ENCODE measurements around the gene TSGA10IP. TPM values are rescaled to one million over a fixed set of nuclear protein-coding genes. Genes with fewer than 3 reads are reported as not detected.

TSGA10IP gene
- total and polyA plus RNA-seq, 2 experiments from 2014 or later, result 1.6 to 2.0 TPM

- Histone ChIP-seq H3K36me3 (ENCODE audit: insufficient read depth) (no peaks in the 10 kb centered on the region; the same call in 1 of the 2 replicates), H2AFZ (peak within 1 kb of the TSS; percentile 75; the same call in 1 of the 2 replicates), H3K9me2 (ENCODE audit: insufficient read depth) (no peaks in the 10 kb centered on the region), H3K27me3 (ENCODE audit: insufficient read depth) (no peaks in the 10 kb centered on the region), H3K4me1 (ENCODE audit: insufficient read depth) (peaks cover 8% of the 10 kb centered on the region), H3K4me3 (peak within 1 kb of the TSS; percentile 85), H3K4me2 (peak within 1 kb of the TSS; percentile 100), H3K79me2 (replicated peaks; ENCODE audit: insufficient read depth) (peaks cover 26% of the 10 kb centered on the region), H3K27ac (ENCODE audit: low read depth) (peak within 1 kb of the TSS; percentile 88), H4K20me1 (replicated peaks; ENCODE audit: insufficient read depth) (peaks cover 13% of the 10 kb centered on the region), H3F3A (replicated peaks; ENCODE audit: low read depth) (0 out of 2 replicates have a peak, but pooled peaks cover 3% of the 10 kb centered on the region)
- peaks cover 27% of the 10 kb centered on the region for H3K36me3 Mint-ChIP-seq (ENCODE audit: low read depth)
- peaks cover 16% of the 10 kb centered on the region for H3K27me3 Mint-ChIP-seq (ENCODE audit: insufficient read depth, low read depth, poor library complexity)
- H3K27ac Mint-ChIP-seq, result peak within 1 kb of the TSS; percentile 97
- H3K4me3 Mint-ChIP-seq, result peak within 1 kb of the TSS; percentile 96
- peaks cover 2% of the 10 kb centered on the region; the same call in 1 of the 3 replicates for H3K9me3 Mint-ChIP-seq
- peaks cover 17% of the 10 kb centered on the region for H3K4me1 Mint-ChIP-seq
- DNase-seq (ENCODE audit: low spot score), result peak; percentile 99
- peak; percentile 89 for TF ChIP-seq POLR2AphosphoS5 (IDR thresholded peaks at IDR 0.05; ENCODE audit: low read depth)
- no peak for TF ChIP-seq ZNF331 (CRISPR knock-in tag; IDR thresholded peaks at IDR 0.05; ENCODE audit: low read depth)
- TF ChIP-seq EZH2 (IDR thresholded peaks at IDR 0.05; ENCODE audit: low read depth, unreplicated experiment), result no peak
- no peak for TF ChIP-seq STAT1 (IDR thresholded peaks at IDR 0.05; ENCODE audit: unreplicated experiment)
- no peak for TF ChIP-seq NANOG (IDR thresholded peaks at IDR 0.05; ENCODE audit: borderline replicate concordance)
- TF ChIP-seq JUNB (IDR thresholded peaks at IDR 0.05; ENCODE audit: unreplicated experiment), result no peak
- TF ChIP-seq CTCF (conservative IDR thresholded peaks at IDR 0.05; ENCODE audit: low read depth in 2 of 2), result no peak
- no peak for TF ChIP-seq ZNF462 (CRISPR knock-in tag; IDR thresholded peaks at IDR 0.05)
- TF ChIP-seq EZH2phosphoT487 (IDR thresholded peaks at IDR 0.05; ENCODE audit: unreplicated experiment), result no peak
- no peak for TF ChIP-seq REST (IDR thresholded peaks at IDR 0.05; ENCODE audit: unreplicated experiment)
- 0 out of 2 replicates have a peak, but pooled peaks have one; percentile 36 for TF ChIP-seq CREB1 (CRISPR knock-in tag; IDR thresholded peaks at IDR 0.05; ENCODE audit: low read depth)
- peak; percentile 95 for TF ChIP-seq ETS1 (IDR thresholded peaks at IDR 0.05)
- TF ChIP-seq ZNF114 (CRISPR knock-in tag; IDR thresholded peaks at IDR 0.05), result no peak
- ATAC-seq, result peak; percentile 93
These were observed 16.2 kb downstream of the TSGA10IP start, which contains the start of gene SART1 for GRCh38 chr11:65961267-65962140. Gene SART1, plus strand, starts transcription at chr11:65961734. Its CDS starts 47 bp downstream, at chr11:65961781.
